GM18951 (cell line): ENCODE measurements around the gene ZNF750.

ENCODE experiments used
- POLR2A ChIP-seq: IDR thresholded peaks from 4 replicates; pipeline ENCODE4 v1.6.1; 2011; ENCODE audit warnings: mild to moderate bottlenecking; ENCODE audit not compliant: insufficient read length, insufficient read depth; ENCODE audit errors: extremely low read depth
- in situ Hi-C: fragments of 300-500 bp; cut with MboI; formaldehyde crosslinking; loops from one replicate; pipeline ENCODE4 v1.12.0; 2022; ENCODE audit warnings: low sequenced_read_pairs, mixed read lengths, inconsistent platforms; ENCODE audit not compliant: unreplicated experiment

ZNF750 gene

GRCh38 chr17:82804442-82805191 lies 35.2 kb downstream of the ZNF750 start:
- no peak for TF ChIP-seq POLR2A
- in situ Hi-C loops, result no loop called here

- in situ Hi-C loops, result no loop called here
- TF ChIP-seq POLR2A, result no peak
These were observed 36.2 kb downstream of the ZNF750 start for GRCh38 chr17:82803606-82804005.

GRCh38 chr17:82803185-82803584 lies 36.6 kb downstream of the ZNF750 start:
- in situ Hi-C loops, result no loop called here
- no peak for TF ChIP-seq POLR2A

GRCh38 chr17:82802075-82802780 lies 37.6 kb downstream of the ZNF750 start:
- in situ Hi-C loops, result no loop called here
- TF ChIP-seq POLR2A, result no peak

GRCh38 chr17:82801377-82801970 lies 38.3 kb downstream of the ZNF750 start:
- TF ChIP-seq POLR2A, result no peak
- in situ Hi-C loops, result no loop called here

- no peak for TF ChIP-seq POLR2A
- in situ Hi-C loops, result no loop called here
These were observed 38.9 kb downstream of the ZNF750 start for GRCh38 chr17:82800885-82801284.

- no peak for TF ChIP-seq POLR2A
- in situ Hi-C loops, result no loop called here
These were observed 40.2 kb downstream of the ZNF750 start for GRCh38 chr17:82799591-82799990.

GRCh38 chr17:82798752-82799151 lies 41.1 kb downstream of the ZNF750 start:
- TF ChIP-seq POLR2A, result no peak
- in situ Hi-C loops, result no loop called here

- in situ Hi-C loops, result no loop called here
- no peak for TF ChIP-seq POLR2A
These were observed 42.8 kb downstream of the ZNF750 start for GRCh38 chr17:82797061-82797460.

- TF ChIP-seq POLR2A, result no peak
- in situ Hi-C loops, result no loop called here
These were observed 44.2 kb downstream of the ZNF750 start for GRCh38 chr17:82795615-82796014.

- in situ Hi-C loops, result no loop called here
- no peak for TF ChIP-seq POLR2A
These were observed 44.9 kb downstream of the ZNF750 start for GRCh38 chr17:82794781-82795482.

- TF ChIP-seq POLR2A, result no peak
- in situ Hi-C loops, result no loop called here
These were observed 45.7 kb downstream of the ZNF750 start for GRCh38 chr17:82793974-82794630.

- TF ChIP-seq POLR2A, result no peak
- in situ Hi-C loops, result no loop called here
These were observed 48.3 kb downstream of the ZNF750 start for GRCh38 chr17:82791532-82791931.

GRCh38 chr17:82790391-82790790 lies 49.4 kb downstream of the ZNF750 start:
- no peak for TF ChIP-seq POLR2A
- in situ Hi-C loops, result no loop called here
